Trophoblast cell (in vitro differentiated cells and primary cell): ENCODE measurements around the gene PLPP4.

Source experiments
- DNase-seq, 2 donors: peaks; one replicate each; pipeline ENCODE4 v3.0.0-alpha.2; 2016
- H2AFZ ChIP-seq: 2 replicates; pipeline ENCODE4 v1.6.1; 2013; ENCODE audit warnings: low read length, moderate library complexity, mild to moderate bottlenecking; ENCODE audit not compliant: insufficient read depth, poor library complexity
- H2AK5ac ChIP-seq: 2 replicates; pipeline ENCODE4 v1.6.1; 2013; ENCODE audit warnings: mild to moderate bottlenecking, low read length
- H2BK120ac ChIP-seq: 2 replicates; pipeline ENCODE4 v1.6.1; 2013; ENCODE audit warnings: low read length, mild to moderate bottlenecking, moderate library complexity; ENCODE audit not compliant: insufficient read depth, poor library complexity
- H2BK12ac ChIP-seq: 2 replicates; pipeline ENCODE4 v1.6.1; 2013; ENCODE audit warnings: mild to moderate bottlenecking, low read length, moderate library complexity
- H2BK5ac ChIP-seq: 2 replicates; pipeline ENCODE4 v1.6.1; 2013; ENCODE audit warnings: low read length, low read depth, moderate library complexity, mild to moderate bottlenecking; ENCODE audit not compliant: poor library complexity
- H3K14ac ChIP-seq: 2 replicates; pipeline ENCODE4 v1.6.1; 2013; ENCODE audit warnings: mild to moderate bottlenecking, low read length
- H3K18ac ChIP-seq: 2 replicates; pipeline ENCODE4 v1.6.1; 2013; ENCODE audit warnings: mild to moderate bottlenecking, low read length
- H3K23ac ChIP-seq: 2 replicates; pipeline ENCODE4 v1.6.1; 2013; ENCODE audit warnings: low read length
- H3K27ac ChIP-seq: 2 replicates; pipeline ENCODE4 v1.5.1; 2013; ENCODE audit warnings: low read depth, mild to moderate bottlenecking, inconsistent platforms, low read length, moderate library complexity
- H3K27me3 ChIP-seq: 2 replicates; pipeline ENCODE4 v1.6.1; 2013; ENCODE audit warnings: inconsistent platforms, mild to moderate bottlenecking, low read length, moderate library complexity; ENCODE audit not compliant: insufficient read depth
- H3K36me3 ChIP-seq, 2 experiments: 1 replicate in 1 of 2; 2 replicates in 1 of 2; pipeline ENCODE4 v1.6.1; 2013; ENCODE audit warnings: low read length in 2 of 2, mild to moderate bottlenecking in 2 of 2, moderate library complexity in 1 of 2; ENCODE audit not compliant: insufficient read depth in 2 of 2, control insufficient read depth in 1 of 2
- H3K4ac ChIP-seq: 2 replicates; pipeline ENCODE4 v1.6.1; 2013; ENCODE audit warnings: low read depth, mild to moderate bottlenecking, low read length, moderate library complexity
- H3K4me1 ChIP-seq, 2 experiments: 1 replicate in 1 of 2; 2 replicates in 1 of 2; pipeline ENCODE4 v1.6.1; 2013; ENCODE audit warnings: low read length in 2 of 2, mild to moderate bottlenecking in 2 of 2, moderate library complexity in 1 of 2; ENCODE audit not compliant: insufficient read depth in 2 of 2, control insufficient read depth in 1 of 2
- H3K4me2 ChIP-seq: 2 replicates; pipeline ENCODE4 v1.6.1; 2013; ENCODE audit warnings: inconsistent platforms, mild to moderate bottlenecking, low read length, moderate library complexity
- H3K4me3 ChIP-seq: 2 replicates; pipeline ENCODE4 v1.5.1; 2013; ENCODE audit warnings: mild to moderate bottlenecking, low read depth, low read length, inconsistent platforms
- H3K79me1 ChIP-seq: one replicate; pipeline ENCODE4 v1.6.1; 2013; ENCODE audit warnings: low read length
- H3K79me2 ChIP-seq: 2 replicates; pipeline ENCODE4 v1.6.1; 2013; ENCODE audit warnings: low read length, mild to moderate bottlenecking; ENCODE audit not compliant: control insufficient read depth, insufficient read depth, poor library complexity
- H3K9ac ChIP-seq: 2 replicates; pipeline ENCODE4 v1.6.1; 2013; ENCODE audit warnings: mild to moderate bottlenecking, low read length
- H3K9me3 ChIP-seq: 2 replicates; pipeline ENCODE4 v1.6.1; 2013; ENCODE audit warnings: low read depth, mild to moderate bottlenecking, control low read depth, inconsistent platforms, low read length; ENCODE audit not compliant: insufficient read depth
- H4K12ac ChIP-seq: 2 replicates; pipeline ENCODE4 v1.6.1; 2013; ENCODE audit warnings: low read depth, mild to moderate bottlenecking, low read length, moderate library complexity
- H4K8ac ChIP-seq: 2 replicates; pipeline ENCODE4 v1.6.1; 2013; ENCODE audit warnings: low read depth, mild to moderate bottlenecking, low read length, moderate library complexity
- H4K91ac ChIP-seq: one replicate; pipeline ENCODE4 v1.6.1; 2013; ENCODE audit warnings: low read depth, mild to moderate bottlenecking, low read length, moderate library complexity
- WGBS: extraction: QIAGEN DNeasy Blood & Tissue Kit; methylation state at CpG from one replicate; pipeline ENCODE4 v1.1.7; 2013; ENCODE audit warnings: missing lambda C conversion rate; ENCODE audit not compliant: insufficient read length, insufficient coverage; ENCODE audit errors: extremely low coverage; 5-methylcytosine and 5-hydroxymethylcytosine counted together

Gene PLPP4

GRCh38 chr10:120586471-120586872, 129.4 kb downstream of the PLPP4 start:
- Histone ChIP-seq H2BK120ac (no peak overlapping the region), H2AFZ (no peak overlapping the region), H3K9ac (no peak overlapping the region), H3K23ac (no peak overlapping the region), H3K9me3 (no peaks in the 10 kb centered on the region), H4K12ac (no peak overlapping the region), H3K79me1 (no peaks in the 10 kb centered on the region), H3K14ac (no peak overlapping the region), H2BK12ac (no peak overlapping the region), H3K36me3 (no peaks in the 10 kb centered on the region), H3K79me2 (no peaks in the 10 kb centered on the region), H4K91ac (no peak overlapping the region), H4K8ac (no peak overlapping the region), H3K4me3 (no peak overlapping the region), H3K27ac (no peak overlapping the region), H2AK5ac (no peak overlapping the region), H3K4ac (no peak overlapping the region), H3K4me1 (no peaks in the 10 kb centered on the region), H3K4me2 (no peak overlapping the region), H3K27me3 (no peaks in the 10 kb centered on the region), H2BK5ac (no peak overlapping the region), H3K18ac (no peak overlapping the region)
- DNase-seq = peak in 1 of 2 donors; percentile 3
- WGBS = no CpG with 5 or more reads among the region's 3 CpGs

DNA sequence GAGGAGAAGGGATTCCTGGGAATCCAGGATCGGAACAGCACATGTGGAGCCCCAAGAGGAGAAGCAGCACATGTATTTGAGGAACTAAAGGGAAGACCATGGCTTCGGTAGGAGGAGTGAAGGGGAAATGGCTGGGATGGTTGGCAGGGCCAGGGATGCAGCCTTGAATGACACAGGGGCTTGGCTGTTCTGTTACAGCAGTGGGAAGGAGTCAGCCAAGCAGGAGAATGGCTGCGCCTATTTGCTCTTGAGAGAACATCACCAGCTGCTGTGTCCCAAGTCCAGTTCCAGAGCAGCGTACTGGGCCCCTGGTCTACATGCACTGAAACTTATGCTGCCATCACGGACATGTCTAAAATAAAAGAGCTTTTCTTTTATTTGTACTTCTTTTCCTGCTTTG, 130.0 kb downstream of the PLPP4 start:
- H2BK120ac ChIP-seq = no peak overlapping the region
- DNase-seq = no peak
- no peaks in the 10 kb centered on the region for H3K36me3 ChIP-seq
- H3K79me1 ChIP-seq = no peaks in the 10 kb centered on the region
- no peak overlapping the region for H2AK5ac ChIP-seq
- no peaks in the 10 kb centered on the region for H3K79me2 ChIP-seq
- H3K23ac ChIP-seq = no peak overlapping the region
- WGBS = no CpG with 5 or more reads among the region's 5 CpGs
- H4K91ac ChIP-seq = no peak overlapping the region
- no peak overlapping the region for H3K4ac ChIP-seq
- H2AFZ ChIP-seq = no peak overlapping the region
- no peak overlapping the region for H2BK5ac ChIP-seq
- H3K4me1 ChIP-seq = no peaks in the 10 kb centered on the region
- H3K4me3 ChIP-seq = no peak overlapping the region
- H3K9ac ChIP-seq = no peak overlapping the region
- no peak overlapping the region for H4K8ac ChIP-seq
- H3K27ac ChIP-seq = no peak overlapping the region
- H3K27me3 ChIP-seq = no peaks in the 10 kb centered on the region
- H4K12ac ChIP-seq = no peak overlapping the region
- no peak overlapping the region for H3K14ac ChIP-seq
- H3K18ac ChIP-seq = no peak overlapping the region
- no peak overlapping the region for H3K4me2 ChIP-seq
- no peaks in the 10 kb centered on the region for H3K9me3 ChIP-seq
- H2BK12ac ChIP-seq = no peak overlapping the region

- no peak overlapping the region for H4K8ac ChIP-seq
- H3K4me3 ChIP-seq = no peak overlapping the region
- no peaks in the 10 kb centered on the region for H3K9me3 ChIP-seq
- no peak overlapping the region for H3K4me2 ChIP-seq
- H3K36me3 ChIP-seq = no peaks in the 10 kb centered on the region
- WGBS = no CpG with 5 or more reads among the region's 2 CpGs
- H3K4ac ChIP-seq = no peak overlapping the region
- no peak overlapping the region for H4K12ac ChIP-seq
- H3K79me2 ChIP-seq = no peaks in the 10 kb centered on the region
- no peak overlapping the region for H2AK5ac ChIP-seq
- H3K9ac ChIP-seq = no peak overlapping the region
- no peak overlapping the region for H3K18ac ChIP-seq
- no peak overlapping the region for H3K27ac ChIP-seq
- no peaks in the 10 kb centered on the region for H3K27me3 ChIP-seq
- no peaks in the 10 kb centered on the region for H3K4me1 ChIP-seq
- no peaks in the 10 kb centered on the region for H3K79me1 ChIP-seq
- no peak for DNase-seq
- H2BK120ac ChIP-seq = no peak overlapping the region
- H2AFZ ChIP-seq = no peak overlapping the region
- no peak overlapping the region for H2BK5ac ChIP-seq
- no peak overlapping the region for H3K23ac ChIP-seq
- H4K91ac ChIP-seq = no peak overlapping the region
- H2BK12ac ChIP-seq = no peak overlapping the region
- no peak overlapping the region for H3K14ac ChIP-seq
These were observed 131.3 kb downstream of the PLPP4 start for GRCh38 chr10:120588311-120588710.

GRCh38 chr10:120593693-120594092, 136.7 kb downstream of the PLPP4 start:
- no CpG with 5 or more reads among the region's 2 CpGs for WGBS

More at GRCh38 chr10:120593693-120594092, 136.7 kb downstream of the PLPP4 start:
- H3K14ac ChIP-seq = no peak overlapping the region
- no peaks in the 10 kb centered on the region for H3K79me1 ChIP-seq
- H4K91ac ChIP-seq = no peak overlapping the region
- no peaks in the 10 kb centered on the region for H3K27me3 ChIP-seq
- no peaks in the 10 kb centered on the region for H3K4me1 ChIP-seq
- no peak overlapping the region for H2AK5ac ChIP-seq
- H2BK120ac ChIP-seq = no peak overlapping the region
- no peak overlapping the region for H4K8ac ChIP-seq
- H2AFZ ChIP-seq = no peak overlapping the region
- no peak overlapping the region for H3K9ac ChIP-seq
- H2BK12ac ChIP-seq = no peak overlapping the region
- no peak overlapping the region for H4K12ac ChIP-seq
- no peak overlapping the region for H3K4me2 ChIP-seq
- no peak for DNase-seq
- H3K79me2 ChIP-seq = no peaks in the 10 kb centered on the region
- no peak overlapping the region for H3K4me3 ChIP-seq
- no peak overlapping the region for H3K23ac ChIP-seq
- H3K4ac ChIP-seq = no peak overlapping the region
- H3K27ac ChIP-seq = no peak overlapping the region
- H3K9me3 ChIP-seq = no peaks in the 10 kb centered on the region
- no peak overlapping the region for H2BK5ac ChIP-seq
- H3K18ac ChIP-seq = no peak overlapping the region
- no peaks in the 10 kb centered on the region for H3K36me3 ChIP-seq
